HL-60 (cell line): ENCODE results near the gene TCF3.

Experiments
- CTCF ChIP-seq: IDR thresholded peaks from one replicate; pipeline ENCODE4 v1.5.1; 2011; ENCODE audit warnings: low read length, control low read depth, inconsistent platforms; ENCODE audit not compliant: insufficient read depth
- POLR2AphosphoS5 ChIP-seq: IDR thresholded peaks from 2 replicates; pipeline ENCODE4 v1.6.1; 2012; ENCODE audit warnings: low read depth
- REST ChIP-seq: IDR thresholded peaks from 2 replicates; pipeline ENCODE4 v1.6.1; 2012; ENCODE audit warnings: low read depth; ENCODE audit not compliant: insufficient replicate concordance

- TF ChIP-seq CTCF (no peak), POLR2AphosphoS5 (no peak; the same call in 1 of the 2 replicates), REST (no peak)
These were observed 59.0 kb downstream of the TCF3 start for GRCh38 chr19:1593501-1593772.
